ENCODE data around the gene PTPRN2. TPM values are rescaled to one million over a fixed set of nuclear protein-coding genes. Genes with fewer than 3 reads are reported as not detected.

Gene PTPRN2
- total and polyA plus RNA-seq, 2 of the 13 experiments (the other 11 are each of a cell fraction or from before 2014, with no cell fraction given): 2.5 to 24.2 TPM

- Histone ChIP-seq H3K4me3 (replicated peaks in 1 of 3; ENCODE audit: insufficient read depth in 1 of 3, low read depth in 2 of 3, low read length in 3 of 3) (no peak overlapping the region), H3K9ac (ENCODE audit: insufficient read depth, low read depth, low read length) (no peak overlapping the region), H3K4me1 (ENCODE audit: insufficient read depth, low read length) (no peaks in the 10 kb centered on the region), H3K27ac (ENCODE audit: extremely low read length, insufficient read depth, low read length) (no peak overlapping the region), H3K27me3 (ENCODE audit: control insufficient read depth in 1 of 2, insufficient read depth in 2 of 2, low read length in 2 of 2) (peaks cover 4 to 56% of the 10 kb centered on the region in 2 experiments; a peak in 4 of 5 replicates), H4K20me1 (ENCODE audit: insufficient read depth, low read length) (no peaks in the 10 kb centered on the region), H3K9me3 (ENCODE audit: low read length) (no peaks in the 10 kb centered on the region), H3K4me2 (ENCODE audit: low read depth, low read length) (no peak overlapping the region), H3K36me3 (replicated peaks in 1 of 2; ENCODE audit: control insufficient read depth in 1 of 2, insufficient read depth in 2 of 2, low read length in 2 of 2) (no peaks in the 10 kb centered on the region), H3K79me2 (ENCODE audit: insufficient read depth, low read length) (no peaks in the 10 kb centered on the region), H2AFZ (ENCODE audit: low read length) (no peak overlapping the region)
- 58% methylated on average over 16 of the region's 33 CpGs for WGBS (ENCODE audit: low lambda C conversion rate)
- ChIA-PET CTCF (ENCODE audit: low intra/inter-chr PET ratio, low total read pairs) (no interaction called here), POLR2A (no interaction called here)
- intact Hi-C loops (cut with micrococcal nuclease; ENCODE audit: unreplicated experiment): no loop called here
- no peak for FAIRE-seq
- no peak for DNase-seq (ENCODE audit: low spot score)
- BruUV-seq (replicated peaks): no TSS peak
- in situ Hi-C loops (cut with HindIII; ENCODE audit: extremely low pct_ligation_motif_present, low pct_unique_long_range_greater_than_20kb): no loop called here
- ATAC-seq: no peak
- no peak for TF ChIP-seq ETV6 (CRISPR knock-in tag; conservative IDR thresholded peaks at IDR 0.05)
- no peak for TF ChIP-seq ZNF574 (CRISPR knock-in tag; IDR thresholded peaks at IDR 0.05)
- no peak for TF ChIP-seq RBM39 (IDR thresholded peaks at IDR 0.05; ENCODE audit: low read depth, low read length, poor library complexity, severe bottlenecking)
- no peak for TF ChIP-seq ZFP37 (CRISPR knock-in tag; IDR thresholded peaks at IDR 0.05; ENCODE audit: borderline replicate concordance)
- no peak for TF ChIP-seq ZHX1 (CRISPR knock-in tag; IDR thresholded peaks at IDR 0.05; ENCODE audit: low read depth)
- TF ChIP-seq KDM2A (CRISPR knock-in tag; IDR thresholded peaks at IDR 0.05; ENCODE audit: borderline replicate concordance, low read depth): no peak
- no peak for TF ChIP-seq ZNF562 (CRISPR knock-in tag; IDR thresholded peaks at IDR 0.05; ENCODE audit: borderline replicate concordance)
- TF ChIP-seq ZBTB42 (CRISPR knock-in tag; IDR thresholded peaks at IDR 0.05): no peak
- TF ChIP-seq MEIS1 (CRISPR knock-in tag; IDR thresholded peaks at IDR 0.05; ENCODE audit: borderline replicate concordance): no peak
- no peak for TF ChIP-seq ISL2 (CRISPR knock-in tag; IDR thresholded peaks at IDR 0.05)
- no peak for TF ChIP-seq ATF2 (CRISPR knock-in tag; IDR thresholded peaks at IDR 0.05)
- TF ChIP-seq NR2F2 (IDR thresholded peaks at IDR 0.05; ENCODE audit: borderline replicate concordance, low read depth): no peak
- TF ChIP-seq NKX3-1 (CRISPR knock-in tag; IDR thresholded peaks at IDR 0.05): no peak
- no peak for TF ChIP-seq AKAP8 (CRISPR knock-in tag; IDR thresholded peaks at IDR 0.05)
- no peak for TF ChIP-seq HOXA7 (CRISPR knock-in tag; IDR thresholded peaks at IDR 0.05)
- no peak for TF ChIP-seq ZNF724P (CRISPR knock-in tag; IDR thresholded peaks at IDR 0.05; ENCODE audit: borderline replicate concordance)
- no peak for TF ChIP-seq IKZF1 (IDR thresholded peaks at IDR 0.05)
Measured at GRCh38 chr7:157542068-157543021, 1045.3 kb downstream of the PTPRN2 start.
